Heart right ventricle (tissue), 12 donors: Measurements from ENCODE around the gene SLC35F3. TPM values are rescaled to one million over a fixed set of nuclear protein-coding genes. Genes with fewer than 3 reads are reported as not detected.

ENCODE experiments used
- microRNA-seq, 2 donors: library from miRNA; unstranded; fragments of <30 nt; microRNA quantifications; one replicate each; pipeline ENCODE4 v1.2.0, GENCODE V29; 2021
- polyA plus RNA-seq, 2 donors: library from polyadenylated mRNA; stranded (reverse); fragments of 200-250 nt; gene quantifications; one replicate each; pipeline ENCODE4 v1.2.3, GENCODE V29; 2013
- total RNA-seq, 10 donors: library from RNA; stranded (reverse); fragmentation: NEBNext Ultra II Directional in 3 of 10; extraction: Animal tissue kit (Norgen Biotek cat#: 25700) in 3 of 10; gene quantifications; one replicate each; pipeline versions ENCODE4 v1.2.1 to v1.2.4, GENCODE V29; 2021 to 2023
- donor health status: ischemic (EF 13 %, LVEDD 7.1; RV severe dilation, severe dysfunction).
- donor health status: healthy with polysubstance abuse.
- donor health status: DM: no; HTN: yes; CAD: no.
- donor health status: DM: no; HTN: no; CAD: no.
- donor health status: ischemic (EF 25% LVEDD 6.9; RV normal size, moderate dysfunction).
- donor health status: ischemic (EF 25% LVEDD 5.7; RV mildly dilated, moderate dysfunction).
- donor health status: healthy.
- donor health status: nonischemic (EF 11% LVEDD 7.7; RV severe dilation, severe dysfunction).
- donor health status: DM: yes; HTN: yes; CAD: no.
- donor health status: PGD.
- donor health status: ischemic (EF 29% LVEDD 5.4; RV normal size, mild dysfunction).
- donor health status: nonischemic (EF 23%, LVEDD 6.1; RV moderate dilation, normal function).

SLC35F3 gene
- total and polyA plus RNA-seq, 12 donors = 0.04 to 0.09 (median 0.09) TPM; not detected in 9

Small RNA genes within 50 kb of the gene (microRNA-seq; reads per million reads assigned to microRNA genes)
- gene MIR4671 = 0 reads per million in 2 donors
